Ramos (cell line): ENCODE results near the gene GPR62.
"Not testable (repeated sequence)": the region's sequence is repeated elsewhere in the genome, so short reads cannot be mapped to it uniquely, and the experiment has no call there.

Experiments used
- in situ Hi-C: fragments of 300-500 bp; cut with MboI; formaldehyde crosslinking; loops from one replicate; pipeline ENCODE4 v1.14.3; 2022; ENCODE audit warnings: low sequenced_read_pairs; ENCODE audit not compliant: unreplicated experiment

GPR62 gene

DNA sequence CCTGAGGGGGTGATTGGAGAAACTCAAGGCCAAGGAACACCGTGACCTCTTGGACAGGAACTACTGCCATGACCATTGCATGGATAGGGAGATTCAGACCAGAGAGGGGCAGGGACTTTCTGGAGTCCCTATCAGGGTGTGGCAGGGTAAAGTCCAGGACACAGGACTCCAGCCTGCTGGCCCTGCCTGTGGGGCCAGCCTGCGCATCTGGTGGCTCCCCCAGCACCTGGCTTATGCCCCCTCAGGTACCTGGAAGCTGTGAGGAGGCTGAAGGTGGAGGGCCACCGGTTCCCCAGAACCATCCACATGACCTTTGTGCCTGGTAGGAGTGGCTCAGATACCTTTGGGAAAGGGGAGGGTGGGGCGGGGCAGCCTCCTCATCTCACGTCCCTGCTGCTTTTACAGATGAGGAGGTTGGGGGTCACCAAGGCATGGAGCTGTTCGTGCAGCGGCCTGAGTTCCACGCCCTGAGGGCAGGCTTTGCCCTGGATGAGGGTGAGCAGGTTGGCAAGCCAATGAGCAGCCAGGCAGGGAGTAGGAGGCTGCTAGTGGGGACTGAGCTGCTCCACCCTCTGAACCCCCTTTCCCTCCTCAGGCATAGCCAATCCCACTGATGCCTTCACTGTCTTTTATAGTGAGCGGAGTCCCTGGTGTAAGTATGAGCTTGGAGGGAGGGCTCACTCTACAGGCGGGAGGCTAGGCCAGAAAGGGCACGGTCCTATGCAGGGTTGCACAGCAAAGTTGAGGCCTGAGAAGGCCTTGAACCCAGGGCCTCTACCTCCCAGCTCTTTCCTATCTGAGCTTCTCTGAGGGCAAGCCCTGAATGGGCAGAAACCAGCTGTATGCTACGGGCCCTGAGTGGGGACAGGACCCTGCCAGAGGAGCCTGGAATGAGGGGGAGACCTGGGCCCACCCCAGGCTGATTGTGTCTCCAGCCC is 31.1 kb downstream of the GPR62 start:
- in situ Hi-C loops: no loop called here

DNA sequence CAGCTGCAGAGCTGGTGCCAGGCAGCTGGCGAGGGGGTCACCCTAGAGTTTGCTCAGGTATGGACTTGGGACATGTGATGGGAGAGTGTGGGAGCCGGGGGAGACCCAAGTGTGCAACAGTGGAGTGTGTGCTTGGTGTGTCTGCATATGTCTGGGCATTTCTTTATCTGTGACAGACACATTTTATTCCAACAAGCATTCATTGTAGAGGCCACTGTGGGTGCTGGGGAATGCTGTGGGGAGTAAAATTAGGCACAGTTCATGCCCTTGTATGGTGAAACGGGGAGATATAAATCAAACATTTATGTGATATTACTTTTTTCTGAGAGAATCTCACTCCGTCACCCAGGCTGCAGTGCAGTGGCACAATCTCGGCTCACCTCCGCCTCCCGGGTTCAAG is 32.4 kb downstream of the GPR62 start:
- in situ Hi-C loops: no loop called here

DNA sequence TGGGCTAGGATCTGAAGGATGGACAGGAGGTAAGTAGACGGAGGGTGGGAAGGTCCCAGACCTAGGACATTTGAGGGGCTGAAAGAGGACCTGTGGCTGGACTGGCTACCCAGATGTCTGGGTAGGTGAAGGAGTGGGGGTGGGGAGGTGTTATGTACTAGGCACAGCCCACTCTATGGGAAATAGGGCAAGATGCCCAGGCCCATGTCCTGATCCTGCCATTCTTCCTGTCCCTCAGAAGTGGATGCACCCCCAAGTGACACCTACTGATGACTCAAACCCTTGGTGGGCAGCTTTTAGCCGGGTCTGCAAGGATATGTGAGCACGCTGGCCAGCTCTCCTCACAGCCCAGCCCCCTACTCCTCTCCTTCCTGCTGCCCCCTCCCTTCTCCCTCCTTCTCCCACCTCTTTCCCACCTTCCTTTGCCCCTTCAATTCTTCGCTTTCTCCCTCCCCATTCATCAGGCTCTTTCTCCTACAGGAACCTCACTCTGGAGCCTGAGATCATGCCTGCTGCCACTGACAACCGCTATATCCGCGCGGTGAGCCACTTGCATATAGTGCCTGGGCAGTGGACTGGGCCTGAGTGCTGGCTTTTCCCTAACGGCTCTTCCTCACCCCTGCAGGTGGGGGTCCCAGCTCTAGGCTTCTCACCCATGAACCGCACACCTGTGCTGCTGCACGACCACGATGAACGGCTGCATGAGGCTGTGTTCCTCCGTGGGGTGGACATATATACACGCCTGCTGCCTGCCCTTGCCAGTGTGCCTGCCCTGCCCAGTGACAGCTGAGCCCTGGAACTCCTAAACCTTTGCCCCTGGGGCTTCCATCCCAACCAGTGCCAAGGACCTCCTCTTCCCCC is 33.3 kb downstream of the GPR62 start:
- in situ Hi-C loops: no loop called here

DNA sequence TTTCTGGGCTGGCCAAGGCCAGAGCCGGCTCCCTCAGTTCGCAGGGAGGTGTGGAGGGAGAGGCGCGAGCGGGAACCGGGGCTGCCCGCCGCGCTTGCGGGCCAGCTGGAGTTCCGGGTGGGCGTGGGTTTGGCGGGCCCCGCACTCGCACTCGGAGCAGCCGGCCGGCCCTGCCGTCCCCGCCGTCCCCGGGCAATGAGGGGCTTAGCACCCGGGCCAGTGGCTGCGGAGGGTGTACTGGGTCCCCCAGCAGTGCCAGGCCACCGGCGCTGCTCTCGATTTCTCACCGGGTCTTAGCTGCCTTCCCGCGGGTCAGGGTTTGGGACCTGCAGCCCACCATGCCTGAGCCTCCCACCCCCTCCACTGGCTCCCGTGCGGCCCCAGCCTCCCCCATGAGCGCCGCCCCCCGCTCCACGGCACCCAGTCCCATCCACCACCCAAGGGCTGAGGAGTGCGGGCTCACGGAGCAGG is 35.4 kb downstream of the GPR62 start:
- in situ Hi-C loops: not testable (repeated sequence)

DNA sequence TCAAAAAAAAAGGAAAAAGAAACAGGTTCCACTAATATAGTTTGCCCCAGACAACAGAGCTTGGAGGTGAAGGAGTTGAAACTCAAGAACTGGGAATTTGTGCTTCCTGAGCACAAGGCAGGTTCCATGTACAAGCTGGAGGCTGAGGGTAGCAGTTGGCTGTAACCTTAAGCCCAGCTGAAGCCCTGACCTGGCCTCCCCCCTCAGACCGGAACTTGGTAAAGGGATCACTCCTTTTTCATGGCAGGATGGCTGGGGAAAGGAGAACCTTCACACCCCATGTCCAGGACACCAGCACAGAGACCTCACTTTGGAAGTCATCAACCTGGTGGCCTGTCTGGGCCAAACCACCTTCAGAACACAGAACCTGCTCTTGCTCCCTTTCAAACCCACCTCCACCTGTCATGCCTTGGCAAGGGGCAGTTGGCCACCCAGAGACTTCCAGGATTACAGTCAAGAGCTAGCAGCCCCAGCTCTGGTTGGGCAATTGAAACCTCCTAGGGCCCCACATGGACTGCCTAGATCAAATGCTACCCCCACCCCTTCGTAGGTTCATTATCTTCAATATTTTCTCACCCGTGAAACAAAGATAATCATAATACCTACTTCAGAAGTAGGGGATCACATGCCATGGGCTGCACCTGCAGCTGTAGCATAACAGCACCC is 37.0 kb downstream of the GPR62 start:
- in situ Hi-C loops: no loop called here

DNA sequence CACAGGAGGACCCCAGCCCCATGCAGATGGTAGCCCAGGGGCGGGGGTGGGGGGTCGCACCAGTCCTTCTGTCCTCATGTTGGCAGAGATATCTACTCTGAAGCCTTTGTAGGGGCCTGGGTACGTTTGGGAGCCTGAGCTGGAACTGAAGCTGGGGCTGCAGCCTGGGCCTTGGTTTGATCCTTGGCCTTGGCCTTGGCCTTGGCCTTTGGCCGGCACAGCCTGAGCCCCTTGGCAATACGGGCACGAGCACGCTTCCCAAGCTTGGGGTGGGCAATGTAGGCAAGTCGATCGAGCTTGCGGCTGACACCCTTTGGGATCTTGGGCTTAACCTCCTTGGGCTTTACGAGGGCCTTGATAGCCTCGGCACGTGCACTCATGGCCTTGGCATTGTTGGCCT is 38.5 kb downstream of the GPR62 start:
- in situ Hi-C loops: not testable (repeated sequence)

DNA sequence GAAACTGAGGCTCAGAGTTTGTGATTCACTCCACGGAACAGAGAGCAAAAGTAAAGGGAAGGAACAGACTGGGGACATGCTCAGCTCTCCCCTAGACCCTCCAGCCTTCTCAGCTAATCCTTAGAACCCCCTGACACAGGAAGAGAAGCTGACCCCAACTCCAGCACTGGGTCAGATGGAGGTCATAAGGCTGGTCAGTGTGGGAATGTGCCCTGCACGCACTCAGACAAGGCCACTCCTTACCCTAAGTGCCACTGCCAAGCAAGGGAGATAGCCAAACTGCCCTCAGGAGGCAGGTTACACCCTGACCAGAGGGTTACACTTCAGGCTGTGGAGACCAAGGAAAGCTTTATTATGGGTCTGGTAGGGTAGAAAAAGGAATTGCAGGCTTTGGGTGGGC is 39.3 kb downstream of the GPR62 start:
- in situ Hi-C loops: no loop called here

DNA sequence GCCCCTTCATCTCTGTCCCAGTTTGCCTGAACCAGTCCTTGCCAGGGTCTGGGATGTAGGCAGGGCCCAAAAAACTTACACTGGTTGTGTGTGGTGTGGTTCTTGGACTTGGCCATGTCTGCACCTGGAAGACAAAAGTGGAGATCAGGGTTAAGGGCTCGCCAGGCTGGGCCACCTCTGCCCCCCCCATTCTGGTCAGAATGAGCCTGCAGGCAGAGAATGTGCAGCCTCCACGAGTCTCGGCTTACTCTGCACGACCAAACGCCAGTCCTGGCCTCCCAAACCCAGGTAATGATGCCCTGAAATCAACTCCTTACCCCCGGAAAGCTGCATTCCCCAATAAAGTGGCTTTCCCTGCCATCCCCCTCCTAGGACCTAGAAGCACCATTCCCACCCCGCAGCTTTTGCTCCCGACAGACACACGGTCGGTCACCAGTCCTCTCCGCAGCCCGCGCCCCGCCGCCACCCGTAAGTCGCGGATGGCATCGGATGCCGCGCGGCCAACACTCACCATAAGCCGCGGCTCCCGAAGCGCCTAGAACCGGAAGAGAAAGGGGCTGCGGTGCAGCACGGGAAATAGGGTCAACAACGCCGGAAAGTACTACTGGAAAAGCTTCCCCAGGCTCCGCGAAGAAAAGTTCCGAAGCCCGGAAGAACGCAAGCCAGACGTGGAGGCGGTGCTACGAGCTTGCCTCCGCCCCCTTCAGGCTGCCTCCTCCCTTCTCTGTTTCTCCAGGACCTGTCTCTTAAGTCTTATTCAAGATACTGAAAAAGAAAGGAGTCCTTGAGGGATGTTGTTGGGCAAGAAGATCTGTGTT is 40.4 kb downstream of the GPR62 start, which contains the start of gene RPL29:
Gene RPL29, minus strand, starts transcription at position 550 of the 818 bp plus-strand sequence. Its CDS starts 434 bp downstream, at position 116.
- in situ Hi-C loops: no loop called here

DNA sequence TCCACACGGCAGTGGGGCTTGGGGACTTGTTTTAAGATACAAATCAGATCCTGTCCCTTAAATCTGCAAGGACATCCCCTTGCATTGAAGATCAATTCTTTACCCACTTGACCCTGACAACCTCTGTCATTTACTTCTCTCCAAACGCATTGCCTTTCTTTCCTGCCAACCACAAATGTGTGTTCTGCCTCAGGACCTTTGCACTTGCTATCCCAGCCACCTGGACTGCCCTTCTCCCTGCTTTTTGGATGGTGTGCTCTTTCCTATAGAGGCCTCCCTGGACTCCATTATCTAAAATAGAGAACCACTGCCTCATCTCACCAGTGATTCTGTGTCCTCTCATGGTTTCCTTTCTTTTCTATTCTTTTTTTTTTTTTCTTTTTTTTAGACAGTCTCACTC is 42.0 kb downstream of the GPR62 start:
- in situ Hi-C loops: no loop called here

DNA sequence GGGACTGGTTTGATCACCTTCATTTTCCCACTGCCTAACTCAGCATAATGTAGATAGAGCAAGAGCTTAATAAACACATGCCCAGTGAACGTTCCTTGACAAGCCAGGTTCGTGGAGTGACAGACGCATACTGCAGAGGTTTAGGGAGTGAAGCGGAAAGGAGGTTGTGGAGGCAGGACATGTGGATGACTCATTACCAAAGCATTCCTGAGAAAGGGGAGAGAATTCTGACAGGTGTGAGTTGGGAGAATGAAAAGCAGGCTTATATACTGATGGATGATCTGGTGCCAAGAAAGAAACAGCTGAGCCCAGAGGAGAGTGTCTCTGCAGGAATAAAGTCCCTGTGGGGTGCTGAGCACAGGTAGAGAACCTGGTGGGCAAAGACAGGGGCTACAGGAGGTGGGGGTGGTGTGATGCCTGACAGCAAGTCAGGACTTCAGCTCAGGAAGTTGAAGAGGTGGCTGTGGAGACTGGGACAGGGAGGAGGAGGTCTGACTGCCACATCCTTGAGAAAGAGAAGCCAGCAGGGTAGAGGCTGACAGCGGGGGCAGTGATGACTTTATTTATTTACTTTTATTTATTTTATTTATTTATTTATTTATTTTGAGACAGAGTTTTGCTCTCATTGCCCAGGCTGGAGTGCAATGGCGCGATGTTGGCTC is 42.9 kb downstream of the GPR62 start:
- in situ Hi-C loops: no loop called here

DNA sequence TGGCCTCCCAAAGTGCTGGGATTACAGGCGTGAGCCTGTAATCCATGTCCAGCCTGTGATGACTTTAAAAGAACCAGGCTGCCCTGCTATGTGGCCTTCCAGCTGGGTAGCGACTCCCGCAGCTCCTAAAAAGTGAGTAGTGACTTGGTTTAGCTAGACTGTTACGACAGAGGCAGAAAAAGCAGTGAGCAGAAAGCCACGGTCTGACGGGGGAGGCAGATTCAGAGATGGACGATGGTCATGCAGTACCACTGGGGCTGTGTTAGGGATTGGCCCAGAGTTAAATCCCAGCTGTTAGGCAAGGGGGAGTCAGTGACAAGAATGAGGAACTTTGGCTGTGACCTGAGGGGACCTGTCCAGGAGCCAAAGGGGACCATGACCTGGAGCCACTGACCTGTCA is 43.6 kb downstream of the GPR62 start:
- in situ Hi-C loops: no loop called here

DNA sequence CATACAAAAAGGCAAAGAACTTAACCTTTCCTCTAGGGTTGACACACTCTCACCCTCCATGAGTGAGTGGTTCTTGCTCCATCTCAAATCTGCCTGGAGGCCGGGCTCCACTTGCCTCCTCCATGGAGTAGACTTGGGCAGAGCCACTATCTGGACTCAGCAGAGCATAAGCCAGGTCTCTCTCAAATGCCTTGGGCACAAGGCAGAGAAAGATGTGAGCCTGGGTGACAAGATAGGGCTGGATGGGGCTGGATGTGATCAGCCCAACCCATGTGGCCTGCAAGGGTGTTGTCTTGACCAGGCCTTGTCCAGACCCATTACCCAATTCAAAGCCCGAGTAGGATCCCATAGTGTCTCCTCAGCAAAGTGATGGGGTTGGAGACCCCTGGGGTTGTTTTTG is 44.7 kb downstream of the GPR62 start:
- in situ Hi-C loops: loop anchor here (5.0 to 10.0 kb wide), 2 partner anchors 142 to 345 kb away; no protein-coding TSS in a partner anchor

DNA sequence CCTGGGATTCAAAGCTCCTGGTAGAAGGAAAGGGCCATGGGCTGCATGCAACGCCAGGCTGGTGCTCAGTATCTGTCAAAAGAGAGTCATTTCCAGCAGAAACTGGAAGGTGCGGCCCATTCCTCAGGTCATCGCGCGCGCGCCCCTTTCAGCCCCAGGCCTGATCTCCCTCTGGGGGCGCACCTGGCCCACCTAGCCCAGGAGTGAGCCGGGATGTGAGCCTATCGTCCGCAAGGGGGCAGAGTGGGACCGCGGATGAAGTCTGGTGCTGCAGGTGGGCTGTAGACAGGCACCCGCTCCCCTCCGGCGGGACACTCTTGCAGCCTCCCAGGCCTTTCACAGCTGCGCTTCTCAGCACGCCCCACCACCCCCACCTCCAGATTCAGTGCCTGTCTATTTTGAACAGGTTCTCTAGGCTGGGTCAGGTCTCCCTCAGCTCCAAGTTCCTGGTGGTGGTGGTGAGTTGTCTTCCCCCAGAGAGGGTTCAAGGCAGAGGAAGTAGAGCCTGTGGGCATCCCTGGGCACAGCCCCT is 46.3 kb downstream of the GPR62 start:
- in situ Hi-C loops: loop anchor here (5.0 to 10.0 kb wide), 2 partner anchors 141 to 343 kb away; no protein-coding TSS in a partner anchor

DNA sequence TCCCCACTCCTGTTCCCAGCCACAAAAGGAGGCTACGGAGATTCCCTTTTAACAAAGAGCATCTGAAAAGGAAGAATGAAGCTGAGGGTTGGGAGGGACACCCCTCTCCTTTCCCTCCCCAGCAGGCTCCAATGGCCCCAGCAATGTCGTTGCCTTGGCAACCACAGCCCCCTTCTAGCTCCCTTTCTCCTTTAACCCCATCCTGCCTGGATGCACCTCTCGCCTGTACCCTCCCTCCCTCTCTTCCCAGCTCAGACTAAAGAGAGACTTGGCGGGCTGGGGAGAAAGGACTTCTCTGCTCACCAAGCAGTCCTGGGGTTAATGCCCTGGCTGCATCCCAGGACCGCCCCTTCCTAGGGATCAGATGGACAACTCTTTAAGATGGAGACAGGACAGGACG is 47.6 kb downstream of the GPR62 start:
- in situ Hi-C loops: loop anchor here (5.0 to 10.0 kb wide), 2 partner anchors 140 to 342 kb away; no protein-coding TSS in a partner anchor

DNA sequence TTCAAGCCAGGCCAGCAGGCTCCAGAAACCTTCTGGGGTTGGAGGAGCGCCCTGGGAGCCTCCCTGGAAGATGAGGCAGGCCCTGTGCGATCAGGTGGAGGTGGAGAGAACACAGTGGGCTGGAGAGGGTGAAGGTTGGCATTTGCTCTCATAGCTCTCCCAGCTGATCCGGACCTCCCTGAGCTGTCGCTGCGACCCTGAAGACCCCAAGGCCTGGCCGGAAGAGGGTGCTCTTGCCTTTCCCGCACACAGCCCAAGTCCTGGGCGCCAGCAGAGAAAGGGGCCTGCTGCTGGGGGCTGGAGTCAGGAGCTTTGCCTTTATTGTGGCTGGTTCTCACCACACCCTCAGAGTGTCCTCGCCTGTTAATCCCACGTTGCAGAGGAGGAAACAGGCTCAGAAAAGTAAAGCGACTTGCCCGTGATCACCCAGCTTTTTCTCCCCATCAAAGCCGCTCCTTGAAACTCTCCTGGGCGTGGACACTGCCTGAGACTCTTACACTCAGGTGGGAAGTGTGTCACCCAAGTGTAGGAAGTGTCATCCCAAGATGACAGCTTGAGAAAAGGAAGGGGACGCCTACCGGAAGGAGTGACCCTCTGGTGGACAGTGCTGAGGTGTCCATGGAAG is 49.1 kb downstream of the GPR62 start:
- in situ Hi-C loops: loop anchor here (5.0 to 10.0 kb wide), 2 partner anchors 138 to 341 kb away; no protein-coding TSS in a partner anchor

DNA sequence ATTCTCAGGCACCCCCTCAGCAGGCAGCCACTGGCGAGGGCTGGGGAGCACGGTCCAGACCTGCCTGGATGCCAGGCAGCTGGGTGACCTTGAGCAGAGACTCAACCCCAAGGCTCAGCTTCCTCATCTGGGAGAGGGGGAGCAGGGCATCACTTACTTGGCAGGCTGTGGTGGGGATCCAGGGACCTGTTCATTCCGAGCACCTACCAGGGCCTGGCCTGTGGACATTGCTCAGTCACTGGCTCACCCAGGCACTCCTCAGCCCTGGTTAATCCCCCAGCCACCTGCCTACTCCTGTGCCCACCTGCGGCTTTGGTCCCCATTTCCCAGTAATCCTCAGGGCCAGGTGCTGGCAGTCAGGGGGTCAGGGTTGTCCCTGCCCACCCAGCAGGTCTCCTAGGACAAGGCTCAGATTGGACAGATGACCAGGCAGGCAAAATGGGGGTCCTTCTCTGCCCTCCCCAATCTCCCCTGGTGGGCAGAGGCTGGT is 49.8 kb downstream of the GPR62 start:
- in situ Hi-C loops: loop anchor here (5.0 to 10.0 kb wide), 2 partner anchors 137 to 340 kb away; no protein-coding TSS in a partner anchor

DNA sequence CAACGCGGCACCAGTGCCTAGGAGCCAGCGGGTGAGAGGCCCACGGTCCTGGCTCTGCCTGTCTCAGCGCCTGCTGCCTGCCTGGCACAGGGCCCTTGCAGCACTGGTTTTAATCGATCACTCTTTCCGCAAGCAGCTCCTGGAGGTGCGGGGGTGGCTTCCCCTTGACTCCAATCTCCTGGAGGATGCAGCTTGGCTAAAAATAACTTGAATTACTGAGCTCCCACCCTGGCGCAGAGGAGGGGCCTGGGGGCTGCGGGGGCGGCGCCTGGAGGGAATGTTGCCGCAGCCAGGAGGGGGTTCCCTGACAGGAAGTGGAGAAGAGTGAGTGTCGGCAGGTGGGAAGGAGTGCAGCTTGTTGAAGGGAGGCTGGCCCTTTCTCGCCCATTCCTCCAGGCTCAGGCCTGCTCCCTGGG is 50.4 kb downstream of the GPR62 start:
- in situ Hi-C loops: loop anchor here (10.0 kb wide), 1 partner anchor 339 kb away; no protein-coding TSS in a partner anchor
